Activated CD4-positive, alpha-beta T cell treated with anti-CD3 and anti-CD28 coated beads, Interleukin-2, Interleukin-6, amounts not matched to agents 100 ng/mL and 50 ng/mL, durations not matched to agents 16 hours and 8 hours (primary cell): ENCODE measurements around the gene RPN1.
"Not testable (repeated sequence)": the region's sequence is repeated elsewhere in the genome, so short reads cannot be mapped to it uniquely, and the experiment has no call there.

Experiments
- DNase-seq: peaks from one replicate; pipeline ENCODE4 v3.0.0-alpha.2; 2020

Gene RPN1

GRCh38 chr3:128607710-128608048 is 42.9 kb downstream of the RPN1 start:
- DNase-seq = no peak

- no peak for DNase-seq
These were observed 44.5 kb downstream of the RPN1 start for GRCh38 chr3:128606094-128606493.

GRCh38 chr3:128605091-128606046 is 45.2 kb downstream of the RPN1 start:
- no peak for DNase-seq

- DNase-seq = no peak
These were observed 46.5 kb downstream of the RPN1 start for GRCh38 chr3:128603811-128604775.

- no peak for DNase-seq
These were observed 47.3 kb downstream of the RPN1 start for GRCh38 chr3:128603313-128603712.

DNA sequence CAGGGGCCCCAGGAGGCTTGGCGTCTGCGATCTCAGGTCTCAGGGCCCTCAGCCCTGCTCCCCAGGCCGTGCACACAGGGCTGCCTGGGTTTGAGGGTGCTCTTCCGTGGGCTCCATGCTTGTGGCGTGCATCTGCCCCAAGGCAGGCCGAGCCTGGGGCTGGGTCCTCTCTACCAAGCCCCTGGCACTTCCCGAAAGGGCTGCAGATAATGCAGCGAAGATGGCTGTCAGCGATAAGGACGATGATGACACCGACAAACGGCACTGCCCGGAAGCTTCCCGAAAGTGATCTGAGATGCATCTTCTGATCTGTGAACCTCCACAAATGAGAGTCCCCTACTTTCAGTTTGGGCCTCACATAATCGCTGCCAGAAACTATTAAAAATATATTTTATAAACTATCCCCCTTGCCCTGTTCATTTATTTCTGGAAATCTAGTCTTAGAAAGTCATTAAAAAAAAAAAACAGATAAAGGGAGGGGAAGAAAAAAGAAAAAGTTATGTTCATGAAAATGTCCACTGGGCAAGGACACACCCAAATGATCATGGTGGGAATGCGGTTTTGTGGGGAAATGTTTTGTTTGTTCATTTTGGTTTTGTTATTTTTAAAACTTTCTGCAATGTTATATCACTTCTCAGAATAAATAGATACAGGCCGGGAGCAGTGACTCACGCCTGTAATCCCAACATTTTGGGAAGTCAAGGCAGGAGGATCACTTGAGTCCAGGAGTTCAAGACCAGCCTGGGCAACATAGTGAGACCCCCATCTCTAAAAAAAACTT is 51.5 kb downstream of the RPN1 start:
- no peak for DNase-seq

DNA sequence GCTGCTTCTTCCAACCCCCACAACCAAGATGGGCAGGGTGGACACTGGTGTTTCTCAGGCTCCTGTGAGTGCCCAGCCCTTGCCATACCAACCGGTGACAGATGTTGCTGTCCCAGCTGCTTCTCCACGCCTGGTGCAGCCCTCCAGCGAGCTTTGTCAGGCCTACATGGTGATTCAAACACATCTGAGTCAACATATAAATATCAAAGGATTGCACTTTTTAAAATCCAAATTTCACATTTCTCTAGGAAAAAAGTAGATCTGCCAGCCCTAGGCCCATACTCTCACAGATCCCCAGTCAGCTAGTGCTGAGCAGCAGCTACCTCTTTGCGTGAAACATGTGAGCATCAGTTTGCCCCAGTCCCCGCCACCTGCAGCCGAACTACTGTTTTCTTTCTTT is 52.7 kb downstream of the RPN1 start:
- no peak for DNase-seq

- no peak for DNase-seq
These were observed 57.8 kb downstream of the RPN1 start for GRCh38 chr3:128592864-128593263.

DNA sequence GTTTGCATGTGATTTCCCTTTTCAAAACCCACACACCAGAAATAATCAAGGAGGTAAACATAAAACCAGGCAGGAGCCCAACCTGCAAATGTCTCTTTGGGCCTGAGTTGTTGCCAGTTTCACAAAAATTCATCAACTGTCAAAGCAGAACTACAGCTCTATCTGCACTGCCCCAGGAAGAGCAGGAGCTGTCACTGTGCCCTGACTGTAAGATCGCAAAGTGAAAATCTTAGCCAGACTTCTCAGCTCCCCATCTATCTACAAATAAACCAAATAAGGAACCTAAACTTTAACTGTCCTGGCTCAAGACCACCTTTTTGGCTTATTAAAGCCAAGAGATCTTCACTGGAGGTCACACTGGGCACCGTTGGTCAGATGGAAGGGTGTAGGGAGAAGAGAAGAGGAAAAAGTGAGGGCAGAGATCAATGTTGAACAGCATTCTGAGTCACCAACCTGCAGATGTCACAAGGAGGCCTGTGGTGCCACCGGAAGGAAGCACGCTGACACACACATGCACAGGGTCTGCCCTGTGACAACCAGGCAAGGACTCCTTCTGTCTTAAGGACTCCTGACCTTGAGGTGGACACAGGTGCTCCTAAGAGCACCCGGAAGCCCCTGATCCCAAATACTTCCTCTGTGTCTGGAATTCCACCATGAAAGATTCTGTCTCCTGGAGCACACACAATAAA is 58.7 kb downstream of the RPN1 start:
- DNase-seq = peak; percentile 50

DNA sequence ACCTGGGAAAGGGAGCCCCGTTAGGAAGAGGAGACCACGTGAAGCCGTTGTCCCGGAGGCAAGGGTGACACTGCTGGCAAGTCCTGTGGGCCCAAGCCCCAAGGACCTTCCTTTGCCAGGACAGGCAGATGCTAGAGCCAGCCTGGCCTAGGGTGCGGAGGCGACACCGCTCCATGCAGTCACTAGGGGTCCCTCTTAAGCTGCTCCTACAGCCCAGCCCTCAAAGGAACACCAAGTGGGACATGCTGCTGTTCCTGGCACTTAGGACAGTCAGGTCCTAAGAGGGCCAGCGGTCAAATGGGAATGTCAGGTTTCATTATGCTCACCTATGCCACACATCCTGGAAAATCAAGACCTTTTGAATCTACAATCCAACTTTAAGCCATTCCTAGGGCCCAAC is 59.7 kb downstream of the RPN1 start:
- no peak for DNase-seq

DNA sequence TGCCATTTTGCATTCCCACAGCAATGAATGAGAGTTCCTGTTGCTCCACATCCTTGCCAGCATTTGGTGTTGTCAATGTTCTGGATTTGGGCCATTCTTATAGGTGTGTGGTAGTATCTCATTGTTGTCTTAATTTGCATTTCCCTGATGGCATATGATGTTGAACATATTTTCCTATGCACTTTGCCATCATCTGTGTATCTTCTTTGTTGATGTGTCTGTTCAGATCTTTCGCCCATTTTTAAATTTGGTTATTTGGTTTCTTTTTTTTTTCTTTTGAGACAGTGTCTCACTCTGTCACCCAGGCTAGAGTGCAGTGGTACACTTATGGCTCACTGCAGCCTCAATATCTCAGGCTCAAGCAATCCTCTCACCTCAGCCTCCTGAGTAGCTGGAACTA is 60.6 kb downstream of the RPN1 start:
- not testable (repeated sequence) for DNase-seq

GRCh38 chr3:128588147-128588546 is 62.5 kb downstream of the RPN1 start:
- no peak for DNase-seq

GRCh38 chr3:128587391-128587790 is 63.2 kb downstream of the RPN1 start:
- DNase-seq = no peak

DNA sequence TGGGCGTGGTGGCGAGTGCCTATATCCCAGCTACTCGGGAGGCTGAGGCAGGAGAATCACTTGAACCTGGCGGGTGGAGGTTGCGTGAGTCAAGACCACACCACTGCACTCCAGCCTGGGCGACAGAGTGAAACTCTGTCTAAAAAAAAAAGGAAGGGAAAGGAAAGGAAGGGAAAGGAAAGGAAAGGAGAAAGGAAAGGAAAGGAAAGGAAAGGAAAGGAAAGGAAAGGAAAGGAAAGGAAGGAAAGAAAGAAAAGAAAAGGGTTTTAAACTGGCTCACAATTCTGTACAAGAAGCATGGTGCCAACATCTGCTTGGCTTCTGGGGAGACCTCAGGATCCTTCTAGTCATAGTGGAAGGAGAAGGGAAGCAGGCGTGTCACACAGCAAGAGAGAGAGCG is 63.7 kb downstream of the RPN1 start:
- not testable (repeated sequence) for DNase-seq

DNA sequence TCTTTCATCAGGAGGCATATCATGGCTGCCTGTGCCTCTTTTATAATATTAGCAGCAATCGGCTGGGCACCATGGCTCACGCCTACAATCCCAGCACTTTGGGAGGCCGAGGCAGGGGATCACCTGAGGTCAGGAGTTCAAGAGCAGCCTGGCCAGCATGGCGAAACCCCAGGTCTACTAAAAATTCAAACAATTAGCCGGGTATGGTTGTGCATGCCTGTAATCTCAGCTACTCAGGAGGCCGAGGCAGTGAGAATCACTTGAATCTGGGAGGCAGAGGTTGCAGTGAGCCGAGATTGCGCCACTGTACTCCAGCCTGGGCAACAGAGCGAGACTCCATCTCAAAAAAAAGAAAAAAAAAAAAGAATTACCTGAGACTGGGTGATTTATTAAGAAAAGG is 64.2 kb downstream of the RPN1 start:
- DNase-seq = not testable (repeated sequence)

GRCh38 chr3:128585974-128586373 is 64.6 kb downstream of the RPN1 start:
- DNase-seq = no peak

- no peak for DNase-seq
These were observed 65.4 kb downstream of the RPN1 start for GRCh38 chr3:128585189-128585588.

DNA sequence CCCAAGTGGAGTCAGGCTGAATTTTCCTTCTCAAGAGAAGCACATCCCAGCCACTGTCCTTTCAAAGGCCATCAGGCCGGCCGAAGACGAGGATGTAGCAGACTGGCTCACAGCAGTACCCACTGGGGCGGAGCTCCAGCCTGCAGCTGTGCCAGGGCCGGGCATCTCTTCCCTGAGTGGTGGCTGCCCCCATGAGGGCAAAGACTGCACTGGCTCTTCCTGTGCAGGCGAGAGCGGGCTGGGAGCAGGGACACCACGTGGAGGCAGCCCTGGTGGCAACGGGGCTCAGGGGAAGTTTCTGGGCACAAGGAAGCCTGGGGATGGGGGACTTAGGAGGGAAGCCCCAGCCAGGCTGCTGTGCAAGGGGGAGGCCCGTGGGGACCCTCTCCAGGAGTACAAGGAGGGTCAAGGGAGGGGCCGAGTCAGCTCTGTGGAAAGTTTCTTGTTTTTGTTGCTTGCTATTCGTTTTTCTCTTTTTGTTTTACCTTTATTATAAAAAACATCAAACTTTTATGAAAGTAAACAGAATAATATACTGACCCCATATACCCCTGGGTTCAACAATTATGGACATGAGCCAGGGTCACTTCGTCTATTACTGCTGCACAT is 66.1 kb downstream of the RPN1 start:
- DNase-seq = peak; percentile 74

DNA sequence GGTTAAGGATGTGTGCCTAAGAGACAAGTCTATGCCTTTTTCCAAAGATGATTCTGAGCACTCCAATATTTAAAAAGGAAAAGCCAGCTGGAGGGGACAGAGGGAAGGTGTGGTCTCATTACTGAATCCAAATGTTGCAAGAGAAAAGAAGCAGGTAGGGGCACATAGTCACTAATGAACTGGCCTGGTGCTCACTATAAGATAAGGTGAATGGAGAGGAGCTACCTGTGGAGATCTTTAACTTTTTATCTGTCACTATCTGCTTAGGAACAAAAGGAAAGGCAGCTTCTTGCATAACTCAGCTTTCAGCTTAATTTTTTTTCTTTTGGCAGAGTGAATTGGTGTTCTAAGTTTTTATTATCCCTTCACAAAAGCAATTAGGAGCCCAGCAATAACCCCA is 69.1 kb downstream of the RPN1 start:
- no peak for DNase-seq

DNA sequence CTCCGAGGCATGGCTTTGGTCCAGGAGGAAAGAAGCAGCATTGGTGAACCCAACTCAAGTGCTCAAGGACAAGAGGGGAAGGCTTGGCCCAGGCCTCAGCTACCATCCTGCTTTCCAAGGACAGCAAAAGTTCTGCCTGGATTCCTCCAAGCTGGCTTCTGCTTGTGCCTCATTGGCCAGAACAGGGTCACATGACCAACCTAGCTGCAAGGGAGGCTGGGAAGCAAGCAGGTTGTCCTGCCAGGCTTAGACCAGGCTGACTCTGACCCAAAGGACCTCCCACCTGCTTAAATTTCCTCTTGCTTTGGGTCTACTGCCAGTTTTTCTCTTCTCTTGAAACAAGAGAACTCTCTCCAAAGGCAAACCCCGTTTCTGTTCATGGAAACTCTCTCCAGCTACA is 70.7 kb downstream of the RPN1 start:
- DNase-seq = no peak

- DNase-seq = no peak
These were observed 72.3 kb downstream of the RPN1 start for GRCh38 chr3:128578346-128578745.

- DNase-seq = no peak
These were observed 72.9 kb downstream of the RPN1 start for GRCh38 chr3:128577711-128578110.
